H9 (cell line): ENCODE data around the gene SMIM32. TPM values are rescaled to one million over a fixed set of nuclear protein-coding genes. Genes with fewer than 3 reads are reported as not detected.

Experiments
- DNase-seq: peaks from one replicate; pipeline ENCODE4 v3.0.0-alpha.2; 2017
- H2AFZ ChIP-seq: one replicate; pipeline ENCODE4 v1.6.1; 2013; ENCODE audit warnings: mild to moderate bottlenecking, low read length, control low read depth, moderate library complexity
- H2AK5ac ChIP-seq: 2 replicates; pipeline ENCODE4 v1.6.1; 2013; ENCODE audit warnings: low read length, control low read depth, mixed read lengths; ENCODE audit not compliant: insufficient read length
- H2BK120ac ChIP-seq: one replicate; pipeline ENCODE4 v1.6.1; 2013; ENCODE audit warnings: low read depth, mild to moderate bottlenecking, low read length, control low read depth, inconsistent platforms; ENCODE audit not compliant: poor library complexity, severe bottlenecking
- H2BK12ac ChIP-seq: 2 replicates; pipeline ENCODE4 v1.6.1; 2013; ENCODE audit warnings: low read length, control low read depth, mixed read lengths, low read depth; ENCODE audit not compliant: insufficient read length
- H2BK15ac ChIP-seq: 2 replicates; pipeline ENCODE4 v1.6.1; 2013; ENCODE audit warnings: low read depth, low read length, control low read depth
- H2BK20ac ChIP-seq: one replicate; pipeline ENCODE4 v1.6.1; 2013; ENCODE audit warnings: low read depth, mild to moderate bottlenecking, low read length, control low read depth, inconsistent platforms; ENCODE audit not compliant: poor library complexity, severe bottlenecking
- H2BK5ac ChIP-seq: 2 replicates; pipeline ENCODE4 v1.6.1; 2013; ENCODE audit warnings: low read length, control low read depth, mixed read lengths; ENCODE audit not compliant: insufficient read length
- H3K14ac ChIP-seq: 2 replicates; pipeline ENCODE4 v1.6.1; 2013; ENCODE audit warnings: low read length, control low read depth; ENCODE audit not compliant: insufficient read depth
- H3K18ac ChIP-seq: 2 replicates; pipeline ENCODE4 v1.6.1; 2013; ENCODE audit warnings: low read depth, mild to moderate bottlenecking, mixed read lengths, low read length, control low read depth; ENCODE audit not compliant: insufficient read length
- H3K23ac ChIP-seq: 2 replicates; pipeline ENCODE4 v1.6.1; 2013; ENCODE audit warnings: low read length, control low read depth, mixed read lengths, low read depth; ENCODE audit not compliant: insufficient read length
- H3K23me2 ChIP-seq: 2 replicates; pipeline ENCODE4 v1.6.1; 2013; ENCODE audit warnings: low read depth, mild to moderate bottlenecking, mixed read lengths, low read length, control low read depth; ENCODE audit not compliant: insufficient read length, poor library complexity, severe bottlenecking
- H3K27ac ChIP-seq: 2 replicates; pipeline ENCODE4 v1.5.1; 2013; ENCODE audit warnings: low read length, control low read depth, mixed read lengths, low read depth; ENCODE audit not compliant: insufficient read length
- H3K27me3 ChIP-seq: 2 replicates; pipeline ENCODE4 v1.6.1; 2013; ENCODE audit warnings: low read length, control low read depth, inconsistent platforms; ENCODE audit not compliant: insufficient read depth
- H3K4ac ChIP-seq: 2 replicates; pipeline ENCODE4 v1.6.1; 2013; ENCODE audit warnings: low read depth, mild to moderate bottlenecking, control low read depth, inconsistent platforms, low read length, moderate library complexity
- H3K4me1 ChIP-seq: 2 replicates; pipeline ENCODE4 v1.6.1; 2013; ENCODE audit warnings: low read length, control low read depth, inconsistent platforms; ENCODE audit not compliant: insufficient read depth
- H3K4me2 ChIP-seq: 2 replicates; pipeline ENCODE4 v1.6.1; 2013; ENCODE audit warnings: low read length, control low read depth, mixed read lengths; ENCODE audit not compliant: insufficient read length, insufficient read depth
- H3K56ac ChIP-seq: 2 replicates; pipeline ENCODE4 v1.6.1; 2013; ENCODE audit warnings: low read depth, mild to moderate bottlenecking, mixed read lengths, low read length, control low read depth; ENCODE audit not compliant: insufficient read length
- H3K79me1 ChIP-seq: 2 replicates; pipeline ENCODE4 v1.6.1; 2013; ENCODE audit warnings: low read depth, mild to moderate bottlenecking, moderate library complexity, low read length, control low read depth, inconsistent platforms; ENCODE audit not compliant: insufficient read depth, poor library complexity, severe bottlenecking
- H3K79me2 ChIP-seq: 2 replicates; pipeline ENCODE4 v1.6.1; 2013; ENCODE audit warnings: low read length, control low read depth, inconsistent platforms; ENCODE audit not compliant: insufficient read depth
- H3K9ac ChIP-seq: 2 replicates; pipeline ENCODE4 v1.6.1; 2013; ENCODE audit warnings: low read length, control low read depth, mixed read lengths; ENCODE audit not compliant: insufficient read length; ENCODE audit errors: extremely low read depth
- H3K9me3 ChIP-seq: one replicate; pipeline ENCODE4 v1.6.1; 2013; ENCODE audit warnings: low read depth, low read length, inconsistent platforms; ENCODE audit not compliant: control insufficient read depth
- H3T11ph ChIP-seq: one replicate; pipeline ENCODE4 v1.6.1; 2013; ENCODE audit warnings: mild to moderate bottlenecking, low read length, control low read depth, inconsistent platforms
- H4K20me1 ChIP-seq: one replicate; pipeline ENCODE4 v1.6.1; 2013; ENCODE audit not compliant: control insufficient read depth, insufficient read length, insufficient read depth
- H4K5ac ChIP-seq: 2 replicates; pipeline ENCODE4 v1.6.1; 2013; ENCODE audit warnings: low read depth, mild to moderate bottlenecking, mixed read lengths, low read length, control low read depth; ENCODE audit not compliant: insufficient read length
- H4K8ac ChIP-seq: replicated peaks from 2 replicates; pipeline ENCODE4 v1.6.1; 2013; ENCODE audit warnings: low read length, control low read depth, mixed read lengths, low read depth; ENCODE audit not compliant: insufficient read length
- H4K91ac ChIP-seq: 2 replicates; pipeline ENCODE4 v1.6.1; 2013; ENCODE audit warnings: low read depth, mild to moderate bottlenecking, moderate library complexity, mixed read lengths, low read length, control low read depth; ENCODE audit not compliant: insufficient read length
- H3K27ac Mint-ChIP-seq, 3 experiments: 2 replicates in 2 of 3; 3 replicates in 1 of 3; pipeline ENCODE4 v1.8.0; 2020 to 2021; ENCODE audit warnings: mixed read lengths in 3 of 3, mild to moderate bottlenecking in 1 of 3, moderate library complexity in 1 of 3
- H3K27me3 Mint-ChIP-seq: 2 replicates; pipeline ENCODE4 v1.8.0; 2021; ENCODE audit warnings: low read depth, mild to moderate bottlenecking, moderate library complexity, mixed read lengths
- H3K36me3 Mint-ChIP-seq, 3 experiments: 2 replicates in 2 of 3; 3 replicates in 1 of 3; pipeline ENCODE4 v1.8.0; 2020 to 2021; ENCODE audit warnings: low read depth in 3 of 3, mixed read lengths in 3 of 3; ENCODE audit not compliant: insufficient read depth in 1 of 3
- H3K4me1 Mint-ChIP-seq, 2 experiments: 2 replicates each; pipeline ENCODE4 v1.8.0; 2020; ENCODE audit warnings: mixed read lengths in 2 of 2
- H3K4me3 Mint-ChIP-seq, 2 experiments: 2 replicates in 1 of 2; 3 replicates in 1 of 2; pipeline ENCODE4 v1.8.0; 2020 to 2021; ENCODE audit warnings: mild to moderate bottlenecking in 2 of 2, mixed read lengths in 2 of 2, moderate library complexity in 1 of 2
- H3K9me3 Mint-ChIP-seq, 2 experiments: 2 replicates in 1 of 2; 3 replicates in 1 of 2; pipeline ENCODE4 v1.8.0; 2020; ENCODE audit warnings: mild to moderate bottlenecking in 2 of 2, mixed read lengths in 2 of 2, moderate library complexity in 1 of 2
- WGBS: extraction: QIAGEN DNeasy Blood & Tissue Kit; methylation state at CpG from one replicate; pipeline ENCODE4 v1.1.7; 2013; ENCODE audit warnings: missing lambda C conversion rate, low lambda C conversion rate, mixed read lengths; ENCODE audit not compliant: insufficient read length; ENCODE audit errors: extremely low coverage; 5-methylcytosine and 5-hydroxymethylcytosine counted together
- total RNA-seq: library from RNA; stranded (reverse); gene quantifications from 2 replicates; pipeline ENCODE4 v1.2.1, GENCODE V29; 2021
- TF ChIP-seq, protein P1 (sequence below): fragments of 200-600 bp; sonication (generic); conservative IDR thresholded peaks from 3 replicates; pipeline ENCODE4 v1.8.0; 2021; ENCODE audit warnings: antibody characterized with exemption, mild to moderate bottlenecking

SMIM32 gene
- total RNA-seq, 1 experiment from 2014 or later = not detected

DNA sequence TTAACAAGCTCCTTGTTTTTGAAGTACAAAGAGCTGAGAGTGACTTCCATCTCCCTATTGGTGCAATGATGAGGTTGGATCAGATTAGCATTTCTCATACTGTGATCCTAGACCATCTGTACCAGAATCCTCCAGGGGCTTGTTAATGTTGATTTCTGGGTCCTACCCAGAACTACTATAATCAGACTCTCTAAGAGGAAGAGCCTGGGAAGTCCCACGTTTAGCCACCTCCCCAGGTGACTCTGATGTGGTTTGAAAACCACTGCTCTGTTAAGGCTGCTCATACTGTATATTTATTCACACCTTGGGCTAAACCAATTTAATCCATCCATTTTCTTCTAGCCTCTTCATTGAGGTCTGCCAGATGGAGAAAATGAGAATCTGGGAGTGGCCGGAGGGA, 49.6 kb upstream of the SMIM32 start:
- Histone ChIP-seq H3K27ac (no peak overlapping the region), H2BK120ac (no peak overlapping the region), H3T11ph (no peak overlapping the region), H2BK5ac (no peak overlapping the region), H3K79me2 (no peaks in the 10 kb centered on the region), H2AFZ (no peak overlapping the region), H3K79me1 (no peaks in the 10 kb centered on the region), H2AK5ac (no peak overlapping the region), H3K9ac (no peak overlapping the region), H4K20me1 (no peaks in the 10 kb centered on the region), H3K4me1 (no peaks in the 10 kb centered on the region), H3K23me2 (no peaks in the 10 kb centered on the region), H4K8ac (no peak overlapping the region), H3K23ac (no peak overlapping the region), H2BK12ac (no peak overlapping the region), H4K5ac (no peak overlapping the region), H3K27me3 (no peaks in the 10 kb centered on the region), H3K56ac (no peak overlapping the region), H3K18ac (no peak overlapping the region), H3K4me2 (no peak overlapping the region), H2BK20ac (no peak overlapping the region), H3K14ac (no peak overlapping the region), H2BK15ac (no peak overlapping the region), H3K4ac (no peak overlapping the region), H4K91ac (no peak overlapping the region), H3K9me3 (no peaks in the 10 kb centered on the region)
- no peaks in the 10 kb centered on the region for H3K9me3 Mint-ChIP-seq
- no peak for DNase-seq
- H3K36me3 Mint-ChIP-seq = no peaks in the 10 kb centered on the region
- H3K27me3 Mint-ChIP-seq = peaks cover 10% of the 10 kb centered on the region
- H3K4me1 Mint-ChIP-seq = no peaks in the 10 kb centered on the region
- TF ChIP-seq, protein P1, sequence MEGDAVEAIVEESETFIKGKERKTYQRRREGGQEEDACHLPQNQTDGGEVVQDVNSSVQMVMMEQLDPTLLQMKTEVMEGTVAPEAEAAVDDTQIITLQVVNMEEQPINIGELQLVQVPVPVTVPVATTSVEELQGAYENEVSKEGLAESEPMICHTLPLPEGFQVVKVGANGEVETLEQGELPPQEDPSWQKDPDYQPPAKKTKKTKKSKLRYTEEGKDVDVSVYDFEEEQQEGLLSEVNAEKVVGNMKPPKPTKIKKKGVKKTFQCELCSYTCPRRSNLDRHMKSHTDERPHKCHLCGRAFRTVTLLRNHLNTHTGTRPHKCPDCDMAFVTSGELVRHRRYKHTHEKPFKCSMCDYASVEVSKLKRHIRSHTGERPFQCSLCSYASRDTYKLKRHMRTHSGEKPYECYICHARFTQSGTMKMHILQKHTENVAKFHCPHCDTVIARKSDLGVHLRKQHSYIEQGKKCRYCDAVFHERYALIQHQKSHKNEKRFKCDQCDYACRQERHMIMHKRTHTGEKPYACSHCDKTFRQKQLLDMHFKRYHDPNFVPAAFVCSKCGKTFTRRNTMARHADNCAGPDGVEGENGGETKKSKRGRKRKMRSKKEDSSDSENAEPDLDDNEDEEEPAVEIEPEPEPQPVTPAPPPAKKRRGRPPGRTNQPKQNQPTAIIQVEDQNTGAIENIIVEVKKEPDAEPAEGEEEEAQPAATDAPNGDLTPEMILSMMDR = no peak
- H3K4me3 Mint-ChIP-seq = no peak overlapping the region
- H3K27ac Mint-ChIP-seq = no peak overlapping the region
- no CpG with 5 or more reads among the region's 2 CpGs for WGBS
